Measurements from ENCODE around the gene TRAPPC13. TPM values are rescaled to one million over a fixed set of nuclear protein-coding genes. Genes with fewer than 3 reads are reported as not detected.

The TRAPPC13 gene
- total RNA-seq, 1 experiment from 2014 or later = 29.6 TPM

GRCh38 chr5:65646938-65647337 is 22.1 kb downstream of the TRAPPC13 start:
- no peak overlapping the region for H3K27ac ChIP-seq (ENCODE audit: low read depth, low read length, poor library complexity, severe bottlenecking)

GRCh38 chr5:65647941-65648340 is 23.1 kb downstream of the TRAPPC13 start:
- no peak for DNase-seq (ENCODE audit: low spot score)
- no peaks in the 10 kb centered on the region for H3K4me1 ChIP-seq (ENCODE audit: insufficient read depth, low read length, poor library complexity, severe bottlenecking)
- H3K27me3 ChIP-seq (replicated peaks; ENCODE audit: insufficient read depth, low read depth, low read length, poor library complexity) = no peaks in the 10 kb centered on the region
- peaks cover 12% of the 10 kb centered on the region for H3K36me3 ChIP-seq (ENCODE audit: insufficient read depth, low read length, poor library complexity, severe bottlenecking)
- no peaks in the 10 kb centered on the region for H3K9me3 ChIP-seq (ENCODE audit: low read depth, low read length, poor library complexity, severe bottlenecking)
- intact Hi-C loops (cut with micrococcal nuclease; ENCODE audit: unreplicated experiment) = no loop called here
- TF ChIP-seq EZH2 (IDR thresholded peaks at IDR 0.05; ENCODE audit: borderline replicate concordance, low read depth, low read length, poor library complexity, severe bottlenecking) (no peak), CTCF (conservative IDR thresholded peaks at IDR 0.05; ENCODE audit: low read depth, low read length) (no peak)
- POLR2A ChIA-PET (ENCODE audit: low non-redundant PET) = no interaction called here
- H3K27ac ChIP-seq (ENCODE audit: low read depth, low read length, poor library complexity, severe bottlenecking) = no peak overlapping the region
- BruUV-seq (replicated peaks) = no TSS peak
- CTCF ChIA-PET = no interaction called here
- no peak overlapping the region for H3K4me3 ChIP-seq (ENCODE audit: low read depth, low read length, poor library complexity, severe bottlenecking)

More at GRCh38 chr5:65646938-65647337, 22.1 kb downstream of the TRAPPC13 start:
- Histone ChIP-seq H3K27me3 (replicated peaks; ENCODE audit: insufficient read depth, low read depth, low read length, poor library complexity) (no peaks in the 10 kb centered on the region), H3K36me3 (ENCODE audit: insufficient read depth, low read length, poor library complexity, severe bottlenecking) (peaks cover 9% of the 10 kb centered on the region), H3K4me3 (ENCODE audit: low read depth, low read length, poor library complexity, severe bottlenecking) (no peak overlapping the region), H3K9me3 (ENCODE audit: low read depth, low read length, poor library complexity, severe bottlenecking) (no peaks in the 10 kb centered on the region), H3K4me1 (ENCODE audit: insufficient read depth, low read length, poor library complexity, severe bottlenecking) (no peaks in the 10 kb centered on the region)
- ChIA-PET POLR2A (ENCODE audit: low non-redundant PET) (no interaction called here), CTCF (no interaction called here)
- DNase-seq (ENCODE audit: low spot score) = no peak
- no peak for TF ChIP-seq CTCF (conservative IDR thresholded peaks at IDR 0.05; ENCODE audit: low read depth, low read length)
- TF ChIP-seq EZH2 (IDR thresholded peaks at IDR 0.05; ENCODE audit: borderline replicate concordance, low read depth, low read length, poor library complexity, severe bottlenecking) = no peak
- intact Hi-C loops (cut with micrococcal nuclease; ENCODE audit: unreplicated experiment) = no loop called here
- BruUV-seq (replicated peaks) = no TSS peak

GRCh38 chr5:65651144-65651543 is 26.3 kb downstream of the TRAPPC13 start:
- intact Hi-C loops (cut with micrococcal nuclease; ENCODE audit: unreplicated experiment) = no loop called here

More at GRCh38 chr5:65651144-65651543, 26.3 kb downstream of the TRAPPC13 start:
- Histone ChIP-seq H3K36me3 (ENCODE audit: insufficient read depth, low read length, poor library complexity, severe bottlenecking) (peaks cover 12% of the 10 kb centered on the region), H3K4me3 (ENCODE audit: low read depth, low read length, poor library complexity, severe bottlenecking) (no peak overlapping the region), H3K27me3 (replicated peaks; ENCODE audit: insufficient read depth, low read depth, low read length, poor library complexity) (no peaks in the 10 kb centered on the region), H3K9me3 (ENCODE audit: low read depth, low read length, poor library complexity, severe bottlenecking) (no peaks in the 10 kb centered on the region), H3K27ac (ENCODE audit: low read depth, low read length, poor library complexity, severe bottlenecking) (no peak overlapping the region), H3K4me1 (ENCODE audit: insufficient read depth, low read length, poor library complexity, severe bottlenecking) (no peaks in the 10 kb centered on the region)
- TF ChIP-seq CTCF (conservative IDR thresholded peaks at IDR 0.05; ENCODE audit: low read depth, low read length) (no peak), EZH2 (IDR thresholded peaks at IDR 0.05; ENCODE audit: borderline replicate concordance, low read depth, low read length, poor library complexity, severe bottlenecking) (no peak)
- no peak for DNase-seq (ENCODE audit: low spot score)
- ChIA-PET CTCF (no interaction called here), POLR2A (ENCODE audit: low non-redundant PET) (no interaction called here)
- BruUV-seq (replicated peaks) = no TSS peak
